Prostate gland (tissue), 2 donors: ENCODE data around the gene RAI14.

ENCODE experiments used
- CTCF ChIP-seq, 4 experiments: fragments of 200-600 bp in 2 of 4; fragments of 450-650 bp in 2 of 4; sonication (generic) in 2 of 4; IDR thresholded peaks; 1 replicate in 3 of 4; 2 replicates in 1 of 4; pipeline ENCODE4 v1.5.1; 2016 to 2019; ENCODE audit warnings: antibody characterized with exemption in 4 of 4, mild to moderate bottlenecking in 2 of 4, moderate library complexity in 2 of 4
- POLR2A ChIP-seq: fragments of 450-650 bp; IDR thresholded peaks from one replicate; pipeline ENCODE4 v1.6.1; 2016; ENCODE audit warnings: antibody characterized with exemption, mild to moderate bottlenecking
- POLR2AphosphoS5 ChIP-seq: sonication (generic); formaldehyde crosslinking; IDR thresholded peaks from one replicate; pipeline ENCODE4 v1.6.1; 2017; ENCODE audit warnings: antibody characterized with exemption

- TF ChIP-seq POLR2AphosphoS5 (no peak), CTCF (IDR thresholded peaks at IDR 0.05) (no peak), POLR2A (no peak)
These were observed 82.3 kb downstream of the RAI14 start for GRCh38 chr5:34738381-34738780.
